RPMI8226 (cell line): ENCODE measurements around the gene LPP.

Experiments
- DNase-seq: peaks from one replicate; pipeline ENCODE4 v3.0.0-alpha.2; 2015

The LPP gene

GRCh38 chr3:188309437-188310269 lies 155.7 kb downstream of the LPP start:
- no peak for DNase-seq

- no peak for DNase-seq
Observed at GRCh38 chr3:188310270-188310710, 156.3 kb downstream of the LPP start.

- DNase-seq = no peak
Observed at GRCh38 chr3:188315553-188315952, 161.6 kb downstream of the LPP start.

GRCh38 chr3:188316021-188316722 lies 162.2 kb downstream of the LPP start:
- DNase-seq = no peak

- DNase-seq = no peak
Observed at GRCh38 chr3:188316723-188317070, 162.7 kb downstream of the LPP start.

- DNase-seq = no peak
Observed at GRCh38 chr3:188319569-188319968, 165.6 kb downstream of the LPP start.

GRCh38 chr3:188320757-188321156 lies 166.8 kb downstream of the LPP start:
- DNase-seq = no peak

- DNase-seq = no peak
Observed at GRCh38 chr3:188321258-188321657, 167.3 kb downstream of the LPP start.

GRCh38 chr3:188322135-188322887 lies 168.4 kb downstream of the LPP start:
- DNase-seq = no peak

- no peak for DNase-seq
Observed at GRCh38 chr3:188323067-188323842, 169.3 kb downstream of the LPP start.

GRCh38 chr3:188326111-188326510 lies 172.2 kb downstream of the LPP start:
- no peak for DNase-seq

GRCh38 chr3:188326968-188327367 lies 173.0 kb downstream of the LPP start:
- DNase-seq = no peak

- DNase-seq = no peak
Observed at GRCh38 chr3:188327433-188327832, 173.5 kb downstream of the LPP start.

GRCh38 chr3:188330138-188330537 lies 176.2 kb downstream of the LPP start:
- DNase-seq = no peak

GRCh38 chr3:188331166-188331565 lies 177.2 kb downstream of the LPP start:
- DNase-seq = no peak

- DNase-seq = no peak
Observed at GRCh38 chr3:188332085-188332484, 178.1 kb downstream of the LPP start.

GRCh38 chr3:188335656-188336055 lies 181.7 kb downstream of the LPP start:
- no peak for DNase-seq

GRCh38 chr3:188336178-188336577 lies 182.2 kb downstream of the LPP start:
- DNase-seq = no peak

- no peak for DNase-seq
Observed at GRCh38 chr3:188337232-188337631, 183.3 kb downstream of the LPP start.

GRCh38 chr3:188338086-188338485 lies 184.1 kb downstream of the LPP start:
- no peak for DNase-seq

GRCh38 chr3:188339410-188340295 lies 185.7 kb downstream of the LPP start:
- DNase-seq = no peak

GRCh38 chr3:188341501-188341900 lies 187.5 kb downstream of the LPP start:
- no peak for DNase-seq
